ENCODE measurements around the gene SCUBE1. TPM values are rescaled to one million over a fixed set of nuclear protein-coding genes. Genes with fewer than 3 reads are reported as not detected.

Gene SCUBE1
- total RNA-seq, 2 donors from 2014 or later = 0.04 to 0.16 TPM

GRCh38 chr22:43241138-43241597, 102.0 kb downstream of the SCUBE1 start:
- no peaks in the 10 kb centered on the region for H3K36me3 ChIP-seq
- DNase-seq (ENCODE audit: low spot score) = no peak
- no peaks in the 10 kb centered on the region for H3K27me3 ChIP-seq
- H3K4me1 ChIP-seq = peaks cover 0 to 37% of the 10 kb centered on the region in 2 donors
- no peak for TF ChIP-seq CTCF (IDR thresholded peaks at IDR 0.05)
- H3K9me3 ChIP-seq = no peaks in the 10 kb centered on the region
- H3K27ac ChIP-seq = no peak overlapping the region
- no peak overlapping the region for H3K4me3 ChIP-seq

- no peaks in the 10 kb centered on the region for H3K9me3 ChIP-seq
- no peak overlapping the region for H3K27ac ChIP-seq
- no peak for TF ChIP-seq CTCF (IDR thresholded peaks at IDR 0.05)
- no peaks in the 10 kb centered on the region for H3K36me3 ChIP-seq
- peaks cover 0 to 42% of the 10 kb centered on the region in 2 donors for H3K4me1 ChIP-seq
- no peaks in the 10 kb centered on the region for H3K27me3 ChIP-seq
- no peak overlapping the region for H3K4me3 ChIP-seq
- no peak for DNase-seq (ENCODE audit: low spot score)
Measured at GRCh38 chr22:43240614-43241013, 102.6 kb downstream of the SCUBE1 start.

GRCh38 chr22:43239956-43240355, 103.2 kb downstream of the SCUBE1 start:
- Histone ChIP-seq H3K27ac (no peak overlapping the region), H3K4me1 (peaks cover 0 to 42% of the 10 kb centered on the region in 2 donors), H3K9me3 (no peaks in the 10 kb centered on the region), H3K36me3 (no peaks in the 10 kb centered on the region), H3K27me3 (no peaks in the 10 kb centered on the region), H3K4me3 (no peak overlapping the region)
- DNase-seq (ENCODE audit: low spot score) = no peak
- no peak for TF ChIP-seq CTCF (IDR thresholded peaks at IDR 0.05)

- Histone ChIP-seq H3K27ac (no peak overlapping the region), H3K27me3 (no peaks in the 10 kb centered on the region), H3K4me1 (peaks cover 0 to 42% of the 10 kb centered on the region in 2 donors), H3K4me3 (no peak overlapping the region), H3K36me3 (no peaks in the 10 kb centered on the region), H3K9me3 (no peaks in the 10 kb centered on the region)
- TF ChIP-seq CTCF (IDR thresholded peaks at IDR 0.05) = no peak
- no peak for DNase-seq (ENCODE audit: low spot score)
Measured at GRCh38 chr22:43239193-43239780, 103.9 kb downstream of the SCUBE1 start.

- TF ChIP-seq CTCF (IDR thresholded peaks at IDR 0.05) = no peak
- no peak for DNase-seq (ENCODE audit: low spot score)
- Histone ChIP-seq H3K4me3 (no peak overlapping the region), H3K27ac (no peak overlapping the region), H3K27me3 (no peaks in the 10 kb centered on the region), H3K4me1 (peaks cover 0 to 42% of the 10 kb centered on the region in 2 donors), H3K9me3 (no peaks in the 10 kb centered on the region), H3K36me3 (no peaks in the 10 kb centered on the region)
Measured at GRCh38 chr22:43238526-43239006, 104.6 kb downstream of the SCUBE1 start.

- no peaks in the 10 kb centered on the region for H3K36me3 ChIP-seq
- no peaks in the 10 kb centered on the region for H3K27me3 ChIP-seq
- TF ChIP-seq CTCF (IDR thresholded peaks at IDR 0.05) = no peak
- DNase-seq (ENCODE audit: low spot score) = no peak
- H3K4me1 ChIP-seq = peaks cover 0 to 42% of the 10 kb centered on the region in 2 donors
- H3K9me3 ChIP-seq = no peaks in the 10 kb centered on the region
- H3K4me3 ChIP-seq = no peak overlapping the region
- no peak overlapping the region for H3K27ac ChIP-seq
Measured at GRCh38 chr22:43237280-43237679, 105.9 kb downstream of the SCUBE1 start.

All from right atrium auricular region (tissue), 2 donors.